H9 (cell line): ENCODE measurements around the gene DKK1. TPM values are rescaled to one million over a fixed set of nuclear protein-coding genes. Genes with fewer than 3 reads are reported as not detected.
A peak's percentile ranks its signal among the peaks of the same experiment; 100 is the strongest.

ENCODE experiments used
- DNase-seq: peaks from one replicate; pipeline ENCODE4 v3.0.0-alpha.2; 2017
- H2AFZ ChIP-seq: one replicate; pipeline ENCODE4 v1.6.1; 2013; ENCODE audit warnings: mild to moderate bottlenecking, low read length, control low read depth, moderate library complexity
- H2AK5ac ChIP-seq: 2 replicates; pipeline ENCODE4 v1.6.1; 2013; ENCODE audit warnings: low read length, control low read depth, mixed read lengths; ENCODE audit not compliant: insufficient read length
- H2BK120ac ChIP-seq: one replicate; pipeline ENCODE4 v1.6.1; 2013; ENCODE audit warnings: low read depth, mild to moderate bottlenecking, low read length, control low read depth, inconsistent platforms; ENCODE audit not compliant: poor library complexity, severe bottlenecking
- H2BK12ac ChIP-seq: 2 replicates; pipeline ENCODE4 v1.6.1; 2013; ENCODE audit warnings: low read length, control low read depth, mixed read lengths, low read depth; ENCODE audit not compliant: insufficient read length
- H2BK15ac ChIP-seq: 2 replicates; pipeline ENCODE4 v1.6.1; 2013; ENCODE audit warnings: low read depth, low read length, control low read depth
- H2BK20ac ChIP-seq: one replicate; pipeline ENCODE4 v1.6.1; 2013; ENCODE audit warnings: low read depth, mild to moderate bottlenecking, low read length, control low read depth, inconsistent platforms; ENCODE audit not compliant: poor library complexity, severe bottlenecking
- H2BK5ac ChIP-seq: 2 replicates; pipeline ENCODE4 v1.6.1; 2013; ENCODE audit warnings: low read length, control low read depth, mixed read lengths; ENCODE audit not compliant: insufficient read length
- H3K14ac ChIP-seq: 2 replicates; pipeline ENCODE4 v1.6.1; 2013; ENCODE audit warnings: low read length, control low read depth; ENCODE audit not compliant: insufficient read depth
- H3K18ac ChIP-seq: 2 replicates; pipeline ENCODE4 v1.6.1; 2013; ENCODE audit warnings: low read depth, mild to moderate bottlenecking, mixed read lengths, low read length, control low read depth; ENCODE audit not compliant: insufficient read length
- H3K23ac ChIP-seq: 2 replicates; pipeline ENCODE4 v1.6.1; 2013; ENCODE audit warnings: low read length, control low read depth, mixed read lengths, low read depth; ENCODE audit not compliant: insufficient read length
- H3K23me2 ChIP-seq: 2 replicates; pipeline ENCODE4 v1.6.1; 2013; ENCODE audit warnings: low read depth, mild to moderate bottlenecking, mixed read lengths, low read length, control low read depth; ENCODE audit not compliant: insufficient read length, poor library complexity, severe bottlenecking
- H3K27ac ChIP-seq: 2 replicates; pipeline ENCODE4 v1.5.1; 2013; ENCODE audit warnings: low read length, control low read depth, mixed read lengths, low read depth; ENCODE audit not compliant: insufficient read length
- H3K27me3 ChIP-seq: 2 replicates; pipeline ENCODE4 v1.6.1; 2013; ENCODE audit warnings: low read length, control low read depth, inconsistent platforms; ENCODE audit not compliant: insufficient read depth
- H3K4ac ChIP-seq: 2 replicates; pipeline ENCODE4 v1.6.1; 2013; ENCODE audit warnings: low read depth, mild to moderate bottlenecking, control low read depth, inconsistent platforms, low read length, moderate library complexity
- H3K4me1 ChIP-seq: 2 replicates; pipeline ENCODE4 v1.6.1; 2013; ENCODE audit warnings: low read length, control low read depth, inconsistent platforms; ENCODE audit not compliant: insufficient read depth
- H3K4me2 ChIP-seq: 2 replicates; pipeline ENCODE4 v1.6.1; 2013; ENCODE audit warnings: low read length, control low read depth, mixed read lengths; ENCODE audit not compliant: insufficient read length, insufficient read depth
- H3K56ac ChIP-seq: 2 replicates; pipeline ENCODE4 v1.6.1; 2013; ENCODE audit warnings: low read depth, mild to moderate bottlenecking, mixed read lengths, low read length, control low read depth; ENCODE audit not compliant: insufficient read length
- H3K79me1 ChIP-seq: 2 replicates; pipeline ENCODE4 v1.6.1; 2013; ENCODE audit warnings: low read depth, mild to moderate bottlenecking, moderate library complexity, low read length, control low read depth, inconsistent platforms; ENCODE audit not compliant: insufficient read depth, poor library complexity, severe bottlenecking
- H3K79me2 ChIP-seq: 2 replicates; pipeline ENCODE4 v1.6.1; 2013; ENCODE audit warnings: low read length, control low read depth, inconsistent platforms; ENCODE audit not compliant: insufficient read depth
- H3K9ac ChIP-seq: 2 replicates; pipeline ENCODE4 v1.6.1; 2013; ENCODE audit warnings: low read length, control low read depth, mixed read lengths; ENCODE audit not compliant: insufficient read length; ENCODE audit errors: extremely low read depth
- H3K9me3 ChIP-seq: one replicate; pipeline ENCODE4 v1.6.1; 2013; ENCODE audit warnings: low read depth, low read length, inconsistent platforms; ENCODE audit not compliant: control insufficient read depth
- H3T11ph ChIP-seq: one replicate; pipeline ENCODE4 v1.6.1; 2013; ENCODE audit warnings: mild to moderate bottlenecking, low read length, control low read depth, inconsistent platforms
- H4K20me1 ChIP-seq: one replicate; pipeline ENCODE4 v1.6.1; 2013; ENCODE audit not compliant: control insufficient read depth, insufficient read length, insufficient read depth
- H4K5ac ChIP-seq: 2 replicates; pipeline ENCODE4 v1.6.1; 2013; ENCODE audit warnings: low read depth, mild to moderate bottlenecking, mixed read lengths, low read length, control low read depth; ENCODE audit not compliant: insufficient read length
- H4K8ac ChIP-seq: replicated peaks from 2 replicates; pipeline ENCODE4 v1.6.1; 2013; ENCODE audit warnings: low read length, control low read depth, mixed read lengths, low read depth; ENCODE audit not compliant: insufficient read length
- H4K91ac ChIP-seq: 2 replicates; pipeline ENCODE4 v1.6.1; 2013; ENCODE audit warnings: low read depth, mild to moderate bottlenecking, moderate library complexity, mixed read lengths, low read length, control low read depth; ENCODE audit not compliant: insufficient read length
- H3K27ac Mint-ChIP-seq, 3 experiments: 2 replicates in 2 of 3; 3 replicates in 1 of 3; pipeline ENCODE4 v1.8.0; 2020 to 2021; ENCODE audit warnings: mixed read lengths in 3 of 3, mild to moderate bottlenecking in 1 of 3, moderate library complexity in 1 of 3
- H3K27me3 Mint-ChIP-seq: 2 replicates; pipeline ENCODE4 v1.8.0; 2021; ENCODE audit warnings: low read depth, mild to moderate bottlenecking, moderate library complexity, mixed read lengths
- H3K36me3 Mint-ChIP-seq, 3 experiments: 2 replicates in 2 of 3; 3 replicates in 1 of 3; pipeline ENCODE4 v1.8.0; 2020 to 2021; ENCODE audit warnings: low read depth in 3 of 3, mixed read lengths in 3 of 3; ENCODE audit not compliant: insufficient read depth in 1 of 3
- H3K4me1 Mint-ChIP-seq, 2 experiments: 2 replicates each; pipeline ENCODE4 v1.8.0; 2020; ENCODE audit warnings: mixed read lengths in 2 of 2
- H3K4me3 Mint-ChIP-seq, 2 experiments: 2 replicates in 1 of 2; 3 replicates in 1 of 2; pipeline ENCODE4 v1.8.0; 2020 to 2021; ENCODE audit warnings: mild to moderate bottlenecking in 2 of 2, mixed read lengths in 2 of 2, moderate library complexity in 1 of 2
- H3K9me3 Mint-ChIP-seq, 2 experiments: 2 replicates in 1 of 2; 3 replicates in 1 of 2; pipeline ENCODE4 v1.8.0; 2020; ENCODE audit warnings: mild to moderate bottlenecking in 2 of 2, mixed read lengths in 2 of 2, moderate library complexity in 1 of 2
- WGBS: extraction: QIAGEN DNeasy Blood & Tissue Kit; methylation state at CpG from one replicate; pipeline ENCODE4 v1.1.7; 2013; ENCODE audit warnings: missing lambda C conversion rate, low lambda C conversion rate, mixed read lengths; ENCODE audit not compliant: insufficient read length; ENCODE audit errors: extremely low coverage; 5-methylcytosine and 5-hydroxymethylcytosine counted together
- total RNA-seq: library from RNA; stranded (reverse); gene quantifications from 2 replicates; pipeline ENCODE4 v1.2.1, GENCODE V29; 2021
- TF ChIP-seq, protein P1 (sequence below): fragments of 200-600 bp; sonication (generic); conservative IDR thresholded peaks from 3 replicates; pipeline ENCODE4 v1.8.0; 2021; ENCODE audit warnings: antibody characterized with exemption, mild to moderate bottlenecking

The DKK1 gene
- total RNA-seq, 1 experiment from 2014 or later: 1.1 TPM

DNA sequence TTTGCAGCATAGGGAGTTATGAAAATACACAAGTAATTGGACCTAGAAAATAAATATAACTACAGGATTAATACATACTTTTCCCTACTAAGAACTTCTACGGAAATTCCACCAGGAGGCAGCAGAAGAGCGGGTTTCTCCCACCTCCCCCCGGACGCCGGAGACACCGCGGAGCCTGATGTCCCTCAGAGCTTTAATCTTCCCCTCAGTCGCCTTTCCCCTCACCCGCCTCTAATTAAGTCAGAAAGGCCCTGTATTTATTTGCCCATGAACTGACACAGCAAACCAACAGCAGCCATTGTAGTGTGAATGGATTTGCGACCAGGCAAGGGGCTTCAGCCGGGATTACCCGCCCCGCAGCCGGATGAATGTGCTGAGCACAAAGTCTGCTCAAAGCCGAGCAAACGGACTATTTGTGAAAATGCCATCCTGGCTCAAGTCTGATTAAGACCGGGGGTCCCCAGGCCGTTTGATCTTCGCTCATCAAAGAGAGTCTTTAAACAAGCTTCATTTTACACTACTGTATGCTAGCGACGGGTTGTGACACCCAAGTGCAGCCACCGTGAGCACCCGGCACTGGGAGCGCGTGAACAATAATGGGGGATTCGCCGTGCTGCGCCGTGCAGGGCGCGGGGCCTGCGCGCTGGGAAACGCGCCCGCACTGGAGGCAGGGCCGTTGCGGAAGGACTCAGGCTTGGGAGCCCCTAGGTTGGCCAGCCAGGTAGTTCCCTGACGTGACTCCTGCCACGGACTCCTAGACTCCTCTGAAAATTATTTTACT lies 5.6 kb upstream of the DKK1 start:
- H4K91ac ChIP-seq: no peak overlapping the region
- no peak overlapping the region for H4K8ac ChIP-seq
- TF ChIP-seq, protein P1, sequence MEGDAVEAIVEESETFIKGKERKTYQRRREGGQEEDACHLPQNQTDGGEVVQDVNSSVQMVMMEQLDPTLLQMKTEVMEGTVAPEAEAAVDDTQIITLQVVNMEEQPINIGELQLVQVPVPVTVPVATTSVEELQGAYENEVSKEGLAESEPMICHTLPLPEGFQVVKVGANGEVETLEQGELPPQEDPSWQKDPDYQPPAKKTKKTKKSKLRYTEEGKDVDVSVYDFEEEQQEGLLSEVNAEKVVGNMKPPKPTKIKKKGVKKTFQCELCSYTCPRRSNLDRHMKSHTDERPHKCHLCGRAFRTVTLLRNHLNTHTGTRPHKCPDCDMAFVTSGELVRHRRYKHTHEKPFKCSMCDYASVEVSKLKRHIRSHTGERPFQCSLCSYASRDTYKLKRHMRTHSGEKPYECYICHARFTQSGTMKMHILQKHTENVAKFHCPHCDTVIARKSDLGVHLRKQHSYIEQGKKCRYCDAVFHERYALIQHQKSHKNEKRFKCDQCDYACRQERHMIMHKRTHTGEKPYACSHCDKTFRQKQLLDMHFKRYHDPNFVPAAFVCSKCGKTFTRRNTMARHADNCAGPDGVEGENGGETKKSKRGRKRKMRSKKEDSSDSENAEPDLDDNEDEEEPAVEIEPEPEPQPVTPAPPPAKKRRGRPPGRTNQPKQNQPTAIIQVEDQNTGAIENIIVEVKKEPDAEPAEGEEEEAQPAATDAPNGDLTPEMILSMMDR: peak; percentile 88
- no peak overlapping the region for H2BK12ac ChIP-seq
- peak overlapping the region; percentile 10 for H2AFZ ChIP-seq
- Mint-ChIP-seq H3K27ac (no peak overlapping the region), H3K36me3 (no peaks in the 10 kb centered on the region), H3K27me3 (peaks cover 52% of the 10 kb centered on the region), H3K4me1 (peaks cover 10 to 11% of the 10 kb centered on the region in 2 experiments), H3K4me3 (peak overlapping the region; percentile 74 to 85), H3K9me3 (no peaks in the 10 kb centered on the region; a peak in 1 of 5 replicates)
- H3K23me2 ChIP-seq: peaks cover 9% of the 10 kb centered on the region
- no peaks in the 10 kb centered on the region for H3K79me1 ChIP-seq
- H2BK15ac ChIP-seq: no peak overlapping the region
- H2BK20ac ChIP-seq: no peak overlapping the region
- H2AK5ac ChIP-seq: no peak overlapping the region
- no peak overlapping the region for H4K5ac ChIP-seq
- H3K9ac ChIP-seq: no peak overlapping the region
- peak overlapping the region; percentile 46 for H3K4me2 ChIP-seq
- no peak overlapping the region for H3K4ac ChIP-seq
- H3K27me3 ChIP-seq: peaks cover 46% of the 10 kb centered on the region
- no peak overlapping the region for H3K14ac ChIP-seq
- no peaks in the 10 kb centered on the region for H3K4me1 ChIP-seq
- H2BK5ac ChIP-seq: no peak overlapping the region
- no CpG with 5 or more reads among the region's 40 CpGs for WGBS
- H3K79me2 ChIP-seq: no peaks in the 10 kb centered on the region
- H2BK120ac ChIP-seq: no peak overlapping the region
- H3K9me3 ChIP-seq: no peaks in the 10 kb centered on the region
- H3K56ac ChIP-seq: no peak overlapping the region
- no peak overlapping the region for H3K23ac ChIP-seq
- no peaks in the 10 kb centered on the region for H4K20me1 ChIP-seq
- no peak overlapping the region for H3T11ph ChIP-seq
- DNase-seq: peak; percentile 75
- no peak overlapping the region for H3K18ac ChIP-seq
- no peak overlapping the region for H3K27ac ChIP-seq
